GM21526 (cell line): Measurements from ENCODE around the gene PIP5K1B.

Experiments
- ATAC-seq: cut with Tn5 transposase; IDR thresholded peaks from one replicate; pipeline ENCODE4 v1.9.1; 2021; ENCODE audit warnings: moderate library complexity; ENCODE audit not compliant: unreplicated experiment, low FRiP score

The PIP5K1B gene

DNA sequence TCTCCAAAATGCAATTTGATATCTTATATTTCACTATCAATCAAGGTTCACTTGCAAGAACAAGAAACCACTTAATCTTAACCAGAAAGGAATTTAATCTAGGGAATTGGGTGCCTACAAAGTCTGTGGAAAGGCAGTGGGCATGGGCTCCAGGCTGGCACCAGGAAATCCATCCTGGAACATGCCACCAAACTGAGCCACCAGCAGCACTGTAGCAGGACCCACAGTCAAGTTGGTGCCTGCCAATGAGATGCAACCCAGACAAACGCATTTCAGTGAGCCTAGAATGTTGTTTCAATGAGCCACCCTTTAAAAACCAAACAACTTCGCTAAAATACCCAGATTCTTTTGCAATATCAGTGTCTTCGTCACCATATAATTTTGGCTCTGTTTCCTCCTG is 237.8 kb downstream of the PIP5K1B start:
- no peak for ATAC-seq

DNA sequence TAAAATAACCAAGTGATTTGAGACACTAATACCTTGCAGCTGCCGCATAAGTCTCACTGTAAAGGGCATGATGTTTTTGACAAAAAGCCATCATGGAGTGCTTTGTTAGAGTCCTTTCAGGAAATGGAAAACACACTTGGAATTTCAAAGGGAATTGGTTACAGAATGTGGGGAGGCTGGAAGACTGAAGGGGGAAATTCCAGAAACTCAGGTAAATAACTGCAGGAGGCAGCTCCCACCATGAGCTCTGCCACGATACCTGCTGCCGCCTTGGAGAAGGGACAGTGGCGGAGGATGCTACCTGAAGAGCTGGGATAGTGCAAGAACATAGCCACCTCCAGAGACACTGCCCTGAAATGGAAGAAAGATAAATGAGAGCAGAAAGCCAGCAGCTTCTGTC is 242.0 kb downstream of the PIP5K1B start:
- ATAC-seq, result no peak

DNA sequence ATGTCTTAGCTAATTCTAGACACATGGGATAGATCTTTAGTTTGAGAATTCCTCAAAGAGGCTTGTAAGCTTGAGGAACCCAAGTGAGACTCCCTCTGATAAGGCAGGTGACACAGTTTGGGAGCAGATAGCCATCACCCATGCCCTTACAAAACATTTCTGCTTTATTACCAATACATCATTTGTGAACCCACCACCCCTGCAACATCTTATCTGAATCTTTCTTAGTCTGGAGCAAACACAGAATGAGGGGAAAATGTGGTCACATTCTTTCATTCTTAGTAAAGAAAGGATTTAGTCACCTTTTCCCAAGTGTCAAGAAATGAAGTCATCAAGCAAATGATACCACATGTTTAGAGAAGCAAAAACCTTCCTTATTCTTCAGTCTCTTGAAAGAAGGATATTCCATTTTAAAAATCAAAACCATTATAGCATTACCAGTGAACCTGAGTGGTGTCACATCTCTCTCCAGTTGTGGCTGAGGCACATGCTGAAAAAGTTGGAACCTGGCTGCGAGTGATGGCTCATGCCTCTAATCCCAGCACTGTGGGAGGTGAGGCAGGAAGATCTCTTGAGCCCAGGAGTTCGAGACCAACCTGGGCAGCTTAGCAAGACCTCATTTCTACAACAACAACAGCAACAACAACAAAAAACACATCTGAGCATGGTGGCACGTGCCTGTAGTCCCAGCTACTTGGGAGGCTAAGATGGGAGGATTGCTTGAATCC is 243.0 kb downstream of the PIP5K1B start:
- ATAC-seq, result no peak

DNA sequence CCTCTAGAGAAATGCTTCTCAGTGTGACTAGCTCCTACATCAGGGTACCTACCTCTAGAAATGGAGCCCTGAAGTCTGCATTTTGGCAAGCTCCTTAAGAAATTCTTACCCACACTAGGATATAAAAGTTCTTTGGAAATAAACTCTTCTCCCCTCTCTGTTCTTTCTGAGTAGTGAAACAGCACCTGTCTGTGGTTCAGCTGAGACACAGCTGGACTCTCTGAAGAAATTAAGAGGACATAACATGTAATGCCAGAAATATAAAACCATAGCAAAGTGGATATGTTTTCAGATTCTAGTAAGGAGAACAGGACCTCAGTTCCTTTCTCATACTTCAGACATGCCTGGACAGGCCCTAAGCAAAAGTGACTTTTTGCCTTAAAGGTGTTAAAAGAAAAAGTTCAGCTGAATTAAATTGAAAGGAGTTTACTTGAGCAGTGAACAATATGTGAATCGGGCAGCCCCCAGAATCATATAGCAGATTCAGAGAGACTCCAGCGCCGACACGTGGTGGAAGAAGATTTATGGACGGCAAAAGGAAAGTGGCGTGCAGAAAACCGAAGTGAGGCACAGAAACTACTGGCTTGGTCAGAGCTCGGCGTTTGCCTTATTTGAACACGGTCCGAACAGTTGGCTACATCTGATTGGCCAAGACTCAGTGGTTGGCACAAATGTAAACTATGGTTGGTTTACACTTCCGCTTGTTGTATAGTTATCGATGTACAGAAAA is 244.4 kb downstream of the PIP5K1B start:
- no peak for ATAC-seq

DNA sequence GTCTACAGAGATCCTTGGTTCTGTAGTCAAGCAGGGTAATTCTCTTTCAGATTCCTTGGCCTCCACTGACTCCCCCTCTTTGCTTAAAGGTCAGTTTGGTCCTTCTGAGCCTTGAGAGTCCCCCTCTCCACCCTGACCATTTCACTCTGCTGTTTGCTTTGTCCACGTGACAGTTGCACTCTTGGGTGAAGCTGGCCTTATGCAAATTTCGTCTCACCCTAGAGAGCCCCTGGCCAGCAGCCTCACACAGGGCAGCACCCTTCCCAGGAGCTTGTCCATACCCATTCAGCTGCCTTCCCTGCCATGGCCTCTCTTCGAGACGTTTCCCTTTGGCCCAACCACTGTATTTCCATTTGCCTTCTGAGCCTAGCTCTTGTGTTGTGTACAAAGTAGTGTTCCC is 245.1 kb downstream of the PIP5K1B start:
- no peak for ATAC-seq

DNA sequence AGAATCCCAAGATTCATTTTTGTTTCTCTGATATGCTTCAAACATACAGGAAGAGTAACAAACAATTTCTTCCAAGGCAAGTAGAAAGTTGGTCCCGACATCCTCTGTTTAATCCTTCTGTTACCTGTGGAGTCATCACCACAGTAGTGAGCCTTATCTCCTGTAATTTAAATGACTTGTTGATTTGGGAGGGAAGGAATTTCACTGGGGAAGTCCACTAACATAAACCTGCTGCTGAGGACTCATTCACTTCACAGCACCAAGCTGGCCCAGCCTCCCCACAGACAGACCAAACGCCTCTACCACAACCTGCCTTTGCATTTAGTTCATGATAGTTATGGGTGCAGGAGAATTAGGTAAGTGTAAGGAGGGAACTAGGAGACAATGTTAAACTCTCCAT is 245.6 kb downstream of the PIP5K1B start:
- ATAC-seq, result no peak

DNA sequence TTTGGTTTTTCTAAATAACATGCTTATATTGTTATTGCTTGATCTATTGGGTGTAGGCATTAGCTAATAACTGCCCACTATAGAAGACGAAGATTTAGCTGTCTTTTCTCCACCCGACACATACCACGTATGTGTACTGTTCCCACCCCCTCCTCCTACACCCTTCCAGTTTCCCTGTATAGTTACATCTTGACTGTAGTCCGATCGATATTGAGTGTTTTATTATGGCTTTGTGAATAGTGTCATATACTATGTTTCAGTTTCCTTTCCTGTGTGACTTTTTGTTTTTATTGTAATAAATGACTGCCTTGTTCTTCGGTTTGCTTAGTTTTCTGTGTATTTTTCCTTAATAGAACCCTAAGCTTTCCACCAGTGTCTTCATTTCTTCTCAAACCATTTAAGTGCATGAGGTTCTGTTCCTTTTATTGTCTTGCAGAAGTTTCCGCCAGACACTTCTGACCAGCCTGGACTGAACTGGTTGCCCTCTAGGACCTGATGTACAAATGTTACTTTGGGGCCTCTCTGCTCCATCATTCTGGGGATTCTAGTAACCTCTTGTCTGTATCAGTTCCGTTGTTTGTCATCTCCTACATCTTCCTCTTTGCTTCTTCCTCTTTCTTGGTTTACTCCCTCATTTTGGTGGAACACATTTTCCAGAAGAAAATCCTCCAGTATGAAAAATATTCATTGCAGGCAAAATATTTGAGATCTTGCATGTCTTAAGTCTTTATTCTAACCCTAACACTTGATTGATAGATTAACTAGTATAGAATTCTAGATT is 247.0 kb downstream of the PIP5K1B start:
- ATAC-seq, result peak; percentile 58

DNA sequence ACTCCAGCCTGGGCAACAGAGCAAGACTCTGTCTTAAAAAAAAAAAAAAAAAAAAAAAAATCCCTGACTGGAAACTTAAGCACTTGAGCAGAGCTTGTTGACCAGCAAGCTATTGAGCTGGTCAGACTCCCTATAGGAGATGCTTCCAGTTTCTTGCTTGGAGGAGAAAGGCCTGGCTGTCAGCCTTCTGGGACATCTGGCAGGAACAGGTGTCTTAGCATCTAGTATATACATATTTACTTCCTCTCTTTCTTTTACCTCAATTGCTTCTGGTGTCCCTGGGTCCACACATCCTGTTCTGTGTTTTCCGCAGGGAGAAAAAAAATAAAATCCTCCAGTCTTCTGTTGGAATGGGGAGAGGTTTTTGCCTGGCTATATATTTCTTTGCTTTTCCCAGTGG is 248.7 kb downstream of the PIP5K1B start:
- ATAC-seq, result no peak

DNA sequence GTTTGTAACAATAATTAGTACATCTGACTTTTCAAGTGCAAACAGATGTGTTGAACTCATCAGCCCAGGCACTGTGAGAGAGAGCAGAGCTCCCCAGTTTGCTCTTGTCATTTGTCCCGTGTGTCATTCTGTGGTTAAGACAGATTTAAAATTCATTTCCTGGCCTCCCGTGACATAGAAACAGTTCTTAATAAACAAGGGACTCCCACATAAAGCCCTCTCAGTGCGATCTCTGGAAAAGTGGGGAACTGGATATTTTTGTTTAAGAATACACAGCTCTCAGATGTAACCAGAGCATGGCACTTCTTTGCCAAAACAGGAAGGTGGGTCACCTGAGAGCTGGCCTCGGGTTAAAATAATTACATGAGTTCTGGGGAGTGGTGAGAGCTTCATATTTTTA is 250.3 kb downstream of the PIP5K1B start:
- ATAC-seq, result no peak

DNA sequence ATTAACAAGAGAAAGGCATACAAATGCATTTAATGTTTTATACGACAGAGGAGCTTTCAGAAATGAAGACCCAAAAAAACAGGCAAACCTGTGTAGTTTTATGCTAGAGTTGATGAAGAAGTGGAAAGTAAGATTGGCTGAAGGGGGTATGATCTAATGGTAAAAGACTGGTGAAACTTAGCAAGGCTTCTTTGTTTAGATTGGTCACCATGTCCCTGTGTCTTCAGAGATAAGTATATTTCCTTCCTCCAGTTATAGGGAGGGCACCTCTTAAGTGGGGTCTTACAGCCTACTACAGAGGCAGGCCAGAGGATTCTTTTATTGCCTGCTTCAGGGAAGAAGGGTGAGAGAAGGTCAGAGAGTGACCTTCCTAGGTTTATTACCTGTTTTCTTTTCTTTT is 252.4 kb downstream of the PIP5K1B start:
- no peak for ATAC-seq

DNA sequence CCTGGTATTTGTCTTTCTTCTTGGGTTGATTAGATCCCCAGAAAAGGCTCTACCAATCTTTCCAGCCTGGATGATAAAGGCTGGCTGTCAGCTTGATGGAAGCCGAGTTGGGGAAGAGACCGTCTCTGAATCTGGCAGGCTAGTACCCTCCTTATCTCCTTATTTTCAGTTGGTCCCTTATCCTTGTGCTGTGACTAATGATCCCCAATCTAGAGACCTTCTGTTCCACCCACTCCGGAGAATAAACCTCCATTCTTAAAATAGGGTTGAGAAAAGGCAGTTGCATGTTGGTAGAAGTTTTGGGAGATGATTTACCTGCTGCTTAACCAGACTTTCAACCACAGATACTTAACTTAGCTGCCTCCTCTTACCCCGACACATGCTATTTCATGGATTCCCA is 256.5 kb downstream of the PIP5K1B start:
- ATAC-seq, result no peak

DNA sequence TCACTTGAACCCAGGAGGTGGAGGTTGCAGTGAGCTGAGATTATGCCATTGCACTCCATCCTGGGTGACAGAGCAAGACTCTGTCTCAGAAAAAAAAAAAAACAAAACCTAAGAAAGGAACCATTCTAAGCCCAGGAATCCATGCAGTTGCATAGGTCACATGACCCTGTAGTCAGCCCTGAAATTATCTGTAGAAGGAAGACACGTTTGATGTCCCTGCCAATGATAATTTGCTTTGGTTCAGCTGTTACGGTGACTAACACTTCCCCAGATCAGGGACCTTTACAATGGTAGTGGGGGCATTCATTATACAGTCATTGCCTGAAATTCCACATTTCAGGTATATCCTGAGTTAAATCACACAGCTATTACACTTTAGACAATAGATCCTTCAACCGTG is 258.4 kb downstream of the PIP5K1B start:
- no peak for ATAC-seq

DNA sequence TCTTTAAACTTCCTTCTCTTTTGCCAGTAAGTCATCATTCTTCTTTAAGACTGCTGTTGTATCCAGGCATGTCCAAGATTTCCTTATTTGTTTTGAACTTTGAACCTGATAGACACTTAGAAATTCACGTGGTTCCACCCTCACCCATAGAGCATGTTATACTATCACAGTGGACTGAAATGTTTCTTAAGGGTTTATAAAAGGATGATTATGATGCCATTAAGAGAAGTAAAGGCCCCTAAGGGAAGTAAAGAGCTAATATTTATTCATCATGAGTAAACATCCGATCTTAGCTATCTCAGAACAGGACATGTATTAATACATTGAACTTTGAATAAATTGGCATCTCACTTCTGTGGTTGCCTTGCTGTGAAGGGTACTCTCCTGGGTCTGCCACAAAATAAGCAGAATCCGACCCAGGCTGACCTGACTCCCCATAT is 259.1 kb downstream of the PIP5K1B start:
- ATAC-seq, result no peak

DNA sequence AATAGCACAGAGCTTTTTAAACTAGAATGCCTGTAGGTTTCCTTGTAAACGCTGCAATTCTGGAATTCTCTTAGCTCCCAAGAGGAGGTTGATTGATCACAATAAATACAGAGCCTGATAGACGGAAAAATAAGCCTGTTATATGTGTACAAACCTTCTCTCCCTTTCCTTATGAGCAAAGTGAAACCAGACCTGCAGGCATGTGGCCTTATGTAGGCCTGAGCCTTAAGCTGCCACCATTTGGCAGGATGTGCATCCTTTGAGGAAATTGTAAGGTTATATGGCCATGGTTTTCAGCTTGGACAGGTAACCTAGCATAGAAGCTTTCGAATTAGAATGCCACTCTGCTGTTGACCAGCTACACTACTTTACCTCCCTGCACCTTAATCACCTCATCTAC is 259.7 kb downstream of the PIP5K1B start:
- no peak for ATAC-seq

DNA sequence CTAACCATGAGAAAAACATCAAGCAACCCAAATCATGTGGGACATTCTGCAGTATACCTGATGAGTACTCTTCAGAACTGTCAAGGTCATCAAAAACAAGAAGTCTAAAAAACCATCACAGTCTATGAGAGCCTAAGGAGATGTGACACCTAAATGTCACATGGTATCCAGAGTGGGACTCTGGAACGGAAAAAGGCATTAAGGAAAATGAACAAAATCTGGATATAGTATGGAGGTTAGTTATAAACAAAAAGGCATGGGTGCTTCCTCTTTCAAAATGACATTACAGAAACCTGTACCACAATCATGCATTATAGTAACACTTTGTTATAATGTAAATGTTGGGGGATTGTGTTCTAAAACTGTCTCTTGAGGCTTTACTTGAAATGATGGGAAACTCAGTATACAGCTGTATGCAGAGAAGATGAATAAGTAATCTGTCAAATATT is 261.5 kb downstream of the PIP5K1B start:
- ATAC-seq, result peak; percentile 50

DNA sequence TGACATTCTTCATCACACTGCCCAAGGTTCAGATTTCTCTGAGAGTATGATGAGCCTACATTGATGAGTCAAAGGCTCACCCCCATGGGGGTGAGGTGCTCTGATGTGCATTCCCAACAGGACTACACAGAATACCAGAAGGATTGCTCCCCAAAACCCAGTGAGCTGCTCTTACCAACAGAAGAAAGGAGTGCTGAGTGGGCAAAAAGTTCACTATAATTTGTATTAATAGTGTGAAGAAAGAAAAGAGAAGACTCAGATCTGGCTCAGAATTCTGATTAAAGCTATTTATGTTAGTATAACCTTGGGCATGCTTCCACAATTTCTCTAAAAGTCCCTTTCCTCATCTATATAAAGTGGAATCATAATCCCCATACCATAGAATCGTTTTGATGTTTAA is 262.8 kb downstream of the PIP5K1B start:
- ATAC-seq, result no peak

DNA sequence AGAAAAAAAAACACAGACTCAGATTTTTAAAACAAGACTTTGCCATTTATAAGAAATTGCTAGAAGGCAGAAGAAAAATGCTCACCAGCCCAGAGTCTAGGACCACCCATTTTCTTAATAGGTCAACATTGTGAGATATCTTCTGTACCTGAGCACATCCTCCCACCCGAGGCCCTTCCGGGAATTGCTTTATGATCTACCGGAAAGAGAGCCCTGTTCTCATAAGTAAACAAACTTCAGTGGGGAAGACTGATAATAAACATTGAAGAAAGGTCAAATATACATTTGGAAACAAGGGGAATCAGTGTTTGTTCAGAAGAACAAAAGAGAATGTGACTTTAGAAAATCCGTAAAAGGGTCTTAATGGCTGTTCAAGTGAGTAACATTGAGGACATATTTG is 264.5 kb downstream of the PIP5K1B start:
- ATAC-seq, result no peak

DNA sequence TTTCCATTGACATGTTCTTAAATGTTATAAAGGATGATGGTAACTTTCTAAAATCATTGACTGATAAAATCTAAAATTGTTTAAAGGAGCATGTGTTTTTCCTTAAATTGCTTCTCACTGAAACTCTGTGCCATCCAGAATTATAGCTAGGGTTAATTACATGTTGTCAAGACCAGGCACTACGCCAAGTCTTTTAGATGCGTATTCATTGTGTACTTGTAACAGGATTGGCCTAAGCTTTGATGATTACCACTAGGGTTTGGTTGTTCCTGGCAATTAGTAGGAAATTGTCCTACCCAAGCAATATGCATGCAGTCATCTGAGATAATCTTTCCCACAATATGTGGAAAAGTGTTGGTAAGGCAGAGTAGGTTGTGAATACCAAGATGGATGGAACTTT is 265.1 kb downstream of the PIP5K1B start:
- no peak for ATAC-seq

DNA sequence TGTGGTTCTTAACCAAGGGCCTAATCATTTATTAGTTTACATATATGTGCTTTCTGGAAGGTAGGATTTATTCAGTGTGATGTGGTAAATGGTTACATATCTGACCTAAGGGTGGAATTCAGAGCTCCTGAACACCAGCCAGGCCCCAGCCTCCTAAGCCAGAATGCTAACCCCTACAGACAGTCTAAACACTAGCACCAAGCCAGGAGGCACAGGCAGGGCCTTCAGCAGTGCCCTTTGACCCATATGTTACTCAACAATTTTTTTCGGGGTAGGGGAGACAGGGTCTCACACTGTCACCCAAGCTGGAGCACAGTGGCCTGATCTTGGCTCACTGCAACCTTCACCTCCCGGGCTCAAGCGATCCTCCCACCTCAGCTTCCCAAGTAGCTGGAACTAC is 268.6 kb downstream of the PIP5K1B start:
- ATAC-seq, result no peak

DNA sequence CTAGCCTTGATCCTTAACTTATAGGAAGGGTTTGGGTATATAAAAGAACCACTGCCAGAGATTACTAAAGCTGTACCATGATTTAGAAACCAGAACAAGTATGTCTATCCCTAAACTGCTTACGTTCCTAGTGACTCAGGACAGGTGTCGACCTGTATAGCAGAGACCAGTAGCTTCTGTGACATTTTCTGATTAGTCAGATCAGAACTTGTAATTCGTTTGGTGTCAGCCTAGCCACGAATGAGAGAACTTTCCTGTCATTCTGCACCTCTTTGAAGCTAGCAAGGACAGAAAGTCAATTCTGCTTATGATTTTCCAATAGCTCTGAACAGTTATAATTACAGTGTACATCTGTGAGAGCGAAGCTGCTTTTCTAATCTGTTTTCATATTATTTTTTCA is 269.4 kb downstream of the PIP5K1B start:
- peak; percentile 95 for ATAC-seq

DNA sequence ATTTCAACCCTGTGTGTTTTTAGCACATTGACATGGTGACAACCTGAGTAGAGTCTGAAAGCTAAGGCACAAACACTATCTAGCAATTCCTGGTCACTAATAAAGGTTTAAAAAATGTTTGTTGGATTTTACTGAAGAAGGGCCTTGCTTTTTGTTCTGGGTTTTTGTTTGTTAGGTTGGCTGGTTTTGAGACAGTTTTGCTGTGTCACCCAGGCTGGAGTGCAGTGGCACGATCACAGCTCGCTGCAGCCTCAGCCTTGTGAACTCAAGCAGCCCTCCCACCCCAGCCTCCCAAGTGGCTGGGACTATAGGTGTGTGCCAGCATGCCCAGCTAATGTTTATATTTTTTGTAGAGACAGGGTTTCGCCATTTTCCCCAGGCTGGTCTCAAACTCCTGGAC is 269.9 kb downstream of the PIP5K1B start:
- no peak for ATAC-seq
